HT1080 (cell line): ENCODE data around the gene NAPB. TPM values are rescaled to one million over a fixed set of nuclear protein-coding genes. Genes with fewer than 3 reads are reported as not detected.

Source experiments
- DNase-seq: peaks from one replicate; pipeline ENCODE4 v3.0.0-alpha.2; 2015; ENCODE audit warnings: low read depth
- total RNA-seq: library from RNA; depleted of rRNA; stranded (reverse); fragments of >200 nt; shearing (Covaris generic); gene quantifications from 2 replicates; pipeline ENCODE4 v1.2.3, GENCODE V29; 2014

NAPB gene
- total RNA-seq, 1 experiment from 2014 or later = 3.5 TPM

DNA sequence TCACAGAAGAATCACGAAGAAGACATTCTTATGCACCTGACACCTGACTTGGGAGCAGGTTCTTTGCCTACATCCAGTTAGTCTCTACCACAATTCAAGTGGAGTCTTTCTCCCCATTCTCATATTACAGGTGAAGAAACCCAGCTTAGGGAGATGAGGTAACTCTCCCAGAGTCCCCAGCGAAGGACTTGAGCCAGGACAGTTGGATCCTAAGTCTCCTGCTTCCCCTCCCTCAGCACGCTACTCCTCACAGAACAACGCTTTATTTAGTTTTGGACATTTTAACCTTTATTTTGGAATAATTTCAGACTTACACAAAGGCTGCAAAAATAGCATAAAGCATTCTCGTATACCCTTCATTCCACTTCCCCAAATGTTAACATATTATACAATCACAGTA is 17.4 kb upstream of the NAPB start:
- DNase-seq = no peak

DNA sequence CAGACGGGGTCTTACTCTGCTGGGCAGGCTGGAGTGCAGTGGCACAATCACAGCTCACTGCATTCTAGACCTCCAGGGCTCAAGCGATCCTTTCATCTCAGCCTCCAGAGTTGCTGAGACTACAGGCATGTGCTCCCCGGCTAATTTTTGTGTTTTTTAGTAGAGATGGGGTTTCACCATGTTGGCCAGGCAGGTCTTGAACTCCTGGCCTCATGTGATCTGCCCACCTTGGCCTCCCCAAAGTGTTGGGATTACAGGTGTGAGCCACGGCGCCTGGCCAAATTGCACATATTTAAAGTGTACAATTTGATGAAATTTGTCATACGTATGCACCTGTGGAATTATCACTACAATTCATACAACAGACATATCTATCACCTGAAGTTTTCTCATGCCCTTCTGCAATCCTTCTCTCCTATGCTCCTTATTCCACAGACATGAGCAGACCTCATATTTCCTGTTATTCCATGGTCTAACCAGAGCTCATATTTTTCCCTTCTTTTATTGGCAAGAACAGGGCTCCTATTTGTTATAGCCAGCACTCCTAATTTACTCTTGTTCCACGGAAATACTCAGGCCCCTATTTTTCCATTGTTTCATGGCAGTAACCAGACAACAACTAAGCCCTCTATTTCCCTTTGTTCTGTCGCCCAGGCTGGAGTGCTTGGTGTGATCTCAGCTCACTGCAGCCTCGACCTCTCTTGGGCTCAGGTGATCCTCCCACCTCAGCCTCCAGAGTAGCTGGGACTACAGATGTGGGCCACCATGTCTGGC is 16.0 kb upstream of the NAPB start:
- no peak for DNase-seq

DNA sequence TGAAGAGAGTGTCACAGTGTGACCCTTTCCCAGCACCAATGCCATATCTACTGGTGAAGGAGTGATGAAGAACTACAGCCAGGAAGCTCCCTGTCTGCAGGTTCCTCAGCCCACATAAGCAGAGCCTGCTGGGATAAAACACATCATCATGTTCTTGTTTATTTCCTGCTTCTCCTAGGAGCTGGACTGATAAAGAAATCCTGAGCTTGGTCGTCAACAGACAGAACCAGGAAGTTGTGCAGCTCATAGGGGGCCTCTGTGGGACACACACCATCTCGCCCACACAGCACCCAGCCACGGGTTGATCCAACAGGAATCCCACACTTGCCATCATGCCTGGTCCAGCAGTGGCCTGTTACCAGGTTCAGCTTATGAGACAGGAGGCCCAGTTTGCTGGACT is 15.4 kb upstream of the NAPB start:
- DNase-seq = peak; percentile 14

DNA sequence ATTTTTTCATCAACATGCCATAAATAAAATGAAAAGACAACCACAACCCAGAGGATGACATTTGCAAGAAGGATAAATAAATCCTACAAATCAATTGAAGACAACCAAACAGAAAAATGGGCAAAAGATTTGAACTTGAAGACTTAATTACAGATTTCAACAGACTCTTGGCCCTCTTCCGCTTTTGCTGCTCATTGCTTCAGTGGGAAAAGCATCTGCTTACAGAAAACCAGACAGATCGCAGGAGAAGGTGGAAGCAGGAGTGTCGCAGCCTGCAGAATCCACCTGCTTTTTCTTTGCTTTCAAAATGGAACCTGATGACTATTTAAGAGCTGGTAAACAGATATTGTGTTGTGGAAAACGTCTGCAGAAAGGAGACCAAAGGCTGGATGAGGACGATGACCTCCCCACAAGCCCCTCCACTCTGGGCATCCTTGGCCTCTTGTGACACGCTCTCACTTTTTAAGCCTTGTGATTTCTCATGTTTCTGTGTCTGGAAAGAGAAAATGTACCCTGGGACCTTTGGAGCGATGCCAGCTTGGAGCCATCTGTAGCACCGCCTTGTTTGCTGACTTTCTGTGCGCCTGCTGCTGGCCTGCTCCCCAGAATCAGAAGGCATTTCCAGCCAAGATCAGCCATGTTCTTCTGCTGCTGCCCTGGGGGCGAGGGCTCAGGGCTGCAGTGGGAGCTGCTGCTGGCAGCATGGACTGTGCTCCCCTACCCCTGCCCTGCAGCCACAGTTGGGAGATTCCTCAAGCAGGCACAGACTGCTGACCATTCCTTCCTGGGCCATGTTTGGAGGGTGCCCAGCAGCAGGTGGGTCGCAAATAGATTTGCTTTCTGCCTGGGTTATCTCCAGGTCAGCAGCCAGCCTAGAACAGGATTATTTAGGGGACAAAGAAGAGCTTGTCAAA is 14.6 kb upstream of the NAPB start:
- DNase-seq = no peak

DNA sequence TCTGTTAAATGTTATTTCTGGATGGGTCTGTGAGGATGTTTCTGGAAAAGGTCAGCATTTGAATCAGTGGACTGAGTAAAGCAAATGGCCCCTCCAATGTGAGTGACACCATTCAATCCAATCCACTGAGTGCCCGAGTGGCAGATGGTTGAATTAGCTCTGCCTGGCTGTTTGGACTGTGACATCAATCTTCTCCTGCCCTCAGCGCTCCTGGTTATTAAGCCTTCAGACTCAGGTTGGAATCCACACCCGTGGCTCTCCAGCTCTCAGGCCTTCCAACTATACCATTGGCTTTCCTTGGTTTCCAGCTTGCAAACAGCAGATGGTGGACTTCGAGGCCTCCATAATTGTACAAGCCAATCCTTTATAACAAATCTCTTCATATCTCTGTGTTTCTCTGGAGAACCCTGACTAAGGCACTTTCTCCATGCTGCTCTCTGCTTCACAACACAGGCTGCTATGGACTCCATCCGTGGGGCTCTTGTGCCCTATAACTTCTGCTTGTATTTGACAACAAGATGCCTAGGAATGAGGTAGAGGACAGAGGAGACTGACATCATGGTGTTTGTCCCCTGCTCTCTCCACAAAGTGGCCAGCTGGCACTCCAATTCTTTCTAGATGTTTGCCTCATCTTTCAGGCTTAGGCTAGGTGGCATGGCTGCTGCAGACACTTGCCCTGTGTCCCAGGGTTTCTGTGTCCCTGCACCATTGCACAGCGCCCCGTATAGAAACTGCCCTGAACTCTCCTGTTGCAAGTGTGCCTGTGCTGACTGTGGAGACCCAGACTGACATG is 13.4 kb upstream of the NAPB start:
- no peak for DNase-seq

DNA sequence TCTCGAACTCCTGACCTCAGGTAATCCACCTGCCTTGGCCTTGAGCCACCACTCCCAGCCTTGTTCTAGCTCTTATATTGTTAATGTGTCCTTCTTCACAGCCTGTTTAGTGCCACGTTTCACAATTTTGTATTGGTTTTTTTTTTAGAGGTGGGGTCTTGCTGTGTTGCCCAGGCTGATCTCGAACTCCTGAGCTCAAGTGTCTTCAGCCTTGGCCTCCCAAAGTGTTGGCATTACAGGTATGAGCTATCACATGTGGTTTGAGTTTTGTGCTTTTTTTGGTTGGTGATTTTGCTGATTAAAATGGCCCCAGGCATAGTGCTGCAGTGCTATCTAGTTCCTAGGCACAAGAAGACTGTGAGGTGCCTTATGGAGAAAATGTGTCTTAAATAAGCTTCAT is 12.3 kb upstream of the NAPB start:
- DNase-seq = no peak

DNA sequence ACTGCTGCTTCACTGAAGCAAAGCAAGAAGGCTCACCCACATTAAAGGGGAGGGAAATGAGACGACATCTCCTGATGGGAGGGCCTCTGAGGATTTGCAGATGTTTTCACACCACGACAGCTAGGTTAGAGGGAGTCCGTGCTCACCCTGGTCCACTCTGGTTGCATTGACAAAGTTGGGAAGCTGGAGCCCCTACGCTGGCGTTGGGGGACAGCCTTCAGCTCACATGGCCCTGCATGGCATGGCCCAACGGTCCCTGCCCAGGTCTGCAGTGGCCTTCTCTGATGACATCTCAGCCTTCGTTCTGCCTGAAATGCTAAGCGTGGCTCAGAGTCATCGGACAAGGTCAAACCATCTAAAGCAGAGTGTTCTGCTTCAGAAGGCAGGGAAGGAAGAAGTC is 3.8 kb upstream of the NAPB start:
- no peak for DNase-seq

DNA sequence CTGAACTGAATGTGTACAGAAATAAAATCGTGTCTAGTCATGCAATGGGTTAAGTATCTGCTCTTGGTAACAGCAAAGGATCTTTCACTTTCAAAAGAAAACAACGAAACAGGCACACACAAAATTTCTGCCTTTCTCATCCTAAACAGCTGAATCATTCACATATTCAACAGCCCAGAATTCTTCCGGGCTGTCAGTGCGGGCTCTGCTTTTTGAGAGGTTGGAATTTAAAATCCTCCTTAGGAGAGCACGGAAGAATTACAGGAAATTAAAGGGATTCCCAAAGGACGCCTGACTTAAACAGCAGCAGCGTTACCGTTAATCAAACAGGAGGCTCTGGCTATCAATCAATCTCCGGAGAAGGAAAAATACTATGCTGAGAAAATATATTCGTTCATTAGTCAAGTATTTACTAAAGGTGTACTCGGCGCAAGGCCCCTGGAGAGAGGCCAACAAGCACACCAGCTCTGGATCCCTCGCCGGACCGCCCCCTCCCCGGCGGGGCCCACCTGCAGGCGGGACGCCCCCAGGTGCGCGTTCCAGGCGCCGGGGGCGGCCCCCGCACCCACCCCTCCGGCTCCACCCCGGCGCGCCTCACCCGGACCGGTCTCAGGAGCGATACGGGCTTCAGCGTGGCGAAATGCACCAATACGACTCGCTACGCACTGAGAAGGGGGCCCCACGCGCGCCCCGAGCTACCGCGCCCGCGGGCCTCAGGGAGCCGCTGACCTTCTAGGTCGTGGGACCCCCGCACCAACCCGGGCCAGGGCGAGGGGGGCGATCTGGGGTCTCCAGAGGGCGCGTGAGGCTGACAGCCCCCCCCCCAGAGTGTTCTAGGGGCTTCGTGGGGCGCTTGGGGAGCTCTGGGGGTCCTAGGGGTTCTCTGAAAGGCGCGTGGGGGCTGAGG is 1.0 kb downstream of the NAPB start:
- DNase-seq = peak; percentile 47

DNA sequence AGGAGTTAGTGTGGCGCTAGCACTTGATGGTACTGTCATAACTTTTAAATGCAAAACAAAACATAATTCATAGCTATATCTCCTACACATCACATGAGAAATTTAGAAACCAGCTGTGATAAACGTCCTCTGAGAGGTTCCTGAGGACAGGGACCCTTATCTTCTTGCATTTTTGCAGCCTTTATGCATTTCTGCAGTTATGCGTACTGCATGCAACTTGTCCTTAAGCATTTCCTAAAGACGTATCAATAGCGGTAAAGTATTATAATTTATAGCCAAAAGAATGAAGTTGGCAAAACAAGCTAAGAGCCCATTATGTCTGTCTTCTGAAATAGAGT is 1.7 kb downstream of the NAPB start:
- DNase-seq = no peak

DNA sequence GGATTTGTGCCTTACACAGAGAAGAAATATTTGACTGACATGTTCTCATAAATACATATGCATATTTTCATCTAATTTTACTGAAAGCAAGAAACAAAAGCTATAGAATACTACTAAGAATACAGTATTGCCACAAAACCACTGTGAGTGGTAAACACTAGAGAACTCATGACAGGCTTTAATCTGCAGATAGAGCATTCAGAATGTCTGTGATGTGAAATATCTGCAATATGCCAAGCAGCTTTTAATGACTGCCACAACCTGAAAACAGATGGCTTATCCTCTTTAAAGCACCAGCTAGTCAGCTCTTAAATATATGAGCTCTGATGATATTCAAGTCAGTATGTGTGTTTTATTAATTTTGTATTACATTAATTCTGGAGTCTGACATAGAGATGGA is 3.4 kb downstream of the NAPB start:
- DNase-seq = no peak

DNA sequence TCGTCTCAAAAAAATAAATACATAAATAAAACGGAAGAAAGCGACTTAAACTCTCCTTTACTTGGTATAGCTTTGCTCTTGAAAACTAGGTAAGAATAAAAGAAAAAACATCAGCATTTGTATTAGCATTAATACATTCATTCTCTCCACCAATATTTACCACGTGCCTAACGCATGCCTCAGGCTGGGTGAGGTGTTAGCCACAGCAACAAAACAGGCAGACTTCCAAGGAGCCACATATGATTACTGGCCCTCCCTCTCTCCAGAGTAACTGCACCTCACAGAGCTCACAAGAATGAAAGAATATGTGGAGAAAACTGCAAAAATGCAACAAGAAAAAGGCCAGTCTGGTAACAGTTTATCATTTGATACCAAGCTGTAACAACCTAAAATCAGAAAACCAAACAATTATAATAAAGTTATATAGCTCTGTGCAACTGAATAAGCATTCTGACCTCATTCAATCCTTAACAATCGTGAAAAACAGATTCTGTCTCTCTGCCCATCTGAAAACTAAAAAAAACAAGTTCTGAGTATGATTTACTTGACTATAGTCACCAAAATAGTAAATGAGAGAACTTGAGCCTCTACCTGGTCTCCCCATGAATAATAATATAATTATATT is 5.2 kb downstream of the NAPB start:
- no peak for DNase-seq

DNA sequence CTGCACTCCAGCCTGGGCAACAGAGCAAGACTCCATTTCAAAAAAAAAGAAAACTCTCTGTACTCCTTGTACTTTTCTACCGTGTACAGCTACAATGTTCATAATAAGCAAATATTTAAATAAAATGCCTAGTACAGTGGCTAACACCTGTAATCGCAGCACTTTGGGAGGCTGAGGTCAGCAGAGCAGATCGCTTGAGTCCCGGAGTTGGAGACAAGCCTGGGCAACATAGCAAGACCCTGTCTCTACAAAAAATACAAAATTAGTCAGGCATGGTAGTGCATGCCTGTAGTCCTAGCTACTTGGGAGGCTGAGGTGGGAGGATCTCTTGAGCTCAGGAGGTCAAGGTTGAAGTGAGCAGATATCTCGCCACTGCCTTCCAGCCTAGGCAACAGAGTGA is 5.7 kb downstream of the NAPB start:
- no peak for DNase-seq

DNA sequence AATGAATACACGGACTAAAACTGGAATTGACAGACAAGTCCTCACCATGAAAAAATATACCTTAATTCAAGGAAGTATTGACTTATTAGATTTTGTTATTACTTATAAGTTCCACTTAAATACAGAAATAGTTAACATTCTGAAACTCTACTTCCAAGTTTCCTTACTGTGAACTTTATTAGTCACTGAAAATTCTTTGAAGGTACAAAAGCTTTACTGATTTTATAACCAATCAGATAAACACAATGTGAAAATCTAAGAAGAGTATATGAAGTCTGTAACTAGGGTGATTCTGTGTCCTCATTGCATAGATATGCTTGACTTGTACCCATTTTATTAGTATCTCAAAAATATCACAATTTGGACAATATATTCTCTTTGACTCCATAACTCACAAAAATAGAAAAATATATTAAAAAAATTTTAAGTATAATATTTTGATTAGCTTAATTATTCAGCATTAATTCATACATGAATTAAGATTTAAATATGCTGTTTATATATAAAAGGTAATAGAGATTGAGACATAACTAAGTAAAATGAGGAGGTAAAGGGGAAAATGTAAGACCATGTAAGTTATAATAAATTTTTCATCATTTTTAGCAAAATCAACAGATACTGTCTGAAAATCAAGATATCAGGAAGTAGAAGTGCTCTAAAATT is 6.6 kb downstream of the NAPB start:
- no peak for DNase-seq

DNA sequence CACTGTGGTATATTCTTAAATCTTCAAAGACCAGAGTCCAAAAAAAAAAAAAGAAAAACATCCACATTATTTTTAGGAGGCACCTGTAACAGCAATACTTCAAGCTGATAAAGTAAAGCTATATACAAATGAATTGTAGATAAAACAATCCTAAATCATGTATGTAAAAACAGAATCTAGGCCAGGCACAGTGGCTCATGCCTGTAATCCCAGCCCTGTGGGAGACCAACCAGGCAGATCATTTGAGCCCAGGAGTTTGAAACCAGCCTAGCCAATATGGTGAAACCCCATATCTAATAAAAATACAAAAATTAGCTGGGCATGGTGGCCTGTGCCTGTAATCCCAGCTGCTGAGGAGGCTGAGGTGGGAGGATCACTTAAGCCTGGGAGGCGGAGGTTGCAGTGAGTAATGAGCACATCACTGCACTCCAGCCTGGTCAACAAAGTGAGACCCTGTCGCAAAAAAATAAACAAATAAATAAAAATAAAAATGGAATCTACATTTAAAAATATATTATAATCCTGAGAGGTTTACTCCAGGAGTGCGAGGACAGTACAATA is 7.3 kb downstream of the NAPB start:
- DNase-seq = no peak

DNA sequence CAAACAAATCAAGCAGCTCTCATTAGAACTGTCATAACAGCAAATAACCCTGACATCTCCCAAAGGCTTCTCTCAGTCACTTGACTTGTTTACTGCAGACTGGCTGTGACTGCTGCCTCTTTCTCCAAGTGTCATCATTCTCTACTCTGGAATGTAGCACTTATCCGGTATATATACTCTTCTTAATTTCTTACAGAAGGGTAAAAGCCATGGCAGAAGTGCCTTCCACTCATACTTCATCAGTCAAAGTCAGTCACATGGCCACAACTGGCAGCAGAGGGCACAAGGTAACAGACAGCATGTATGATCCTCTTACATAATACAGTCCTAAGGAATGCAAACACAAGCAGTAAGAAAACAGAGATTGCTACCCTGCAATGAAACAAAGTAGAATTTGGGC is 9.3 kb downstream of the NAPB start:
- DNase-seq = no peak

DNA sequence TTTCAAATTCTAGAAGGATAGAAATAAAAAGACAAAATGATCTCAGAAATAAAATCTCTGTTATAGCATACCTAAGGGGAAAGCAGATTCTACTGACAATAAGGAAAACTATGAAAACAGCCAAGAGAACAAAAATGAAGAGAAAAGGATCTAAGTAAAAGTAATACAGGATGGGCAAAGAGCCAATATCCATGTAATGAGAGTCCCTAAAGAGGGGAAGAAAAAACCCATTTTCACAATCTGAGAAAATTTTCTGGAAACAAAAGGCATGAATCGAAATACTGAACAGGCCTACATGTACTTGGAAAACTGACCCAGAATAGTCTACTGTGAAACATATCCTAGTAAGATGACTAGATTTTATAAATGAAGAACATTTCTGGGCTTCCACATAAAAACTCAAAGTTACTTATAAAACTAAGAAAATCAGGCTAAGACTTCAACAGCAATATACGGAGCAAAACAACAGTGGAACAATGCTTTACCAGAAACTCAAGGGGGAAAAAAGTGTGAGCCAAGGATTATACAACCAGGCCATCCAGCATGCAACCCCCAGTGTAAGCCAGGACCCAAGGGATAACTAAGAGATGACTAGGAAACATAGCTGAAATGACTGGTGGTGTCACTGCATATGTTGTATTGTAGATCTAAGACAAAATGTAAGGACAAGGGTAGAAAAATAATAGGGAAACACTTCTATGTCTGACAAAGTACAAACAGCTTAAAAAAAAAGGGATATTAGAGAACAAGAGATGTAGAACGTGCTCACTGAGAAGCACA is 10.2 kb downstream of the NAPB start:
- DNase-seq = no peak

DNA sequence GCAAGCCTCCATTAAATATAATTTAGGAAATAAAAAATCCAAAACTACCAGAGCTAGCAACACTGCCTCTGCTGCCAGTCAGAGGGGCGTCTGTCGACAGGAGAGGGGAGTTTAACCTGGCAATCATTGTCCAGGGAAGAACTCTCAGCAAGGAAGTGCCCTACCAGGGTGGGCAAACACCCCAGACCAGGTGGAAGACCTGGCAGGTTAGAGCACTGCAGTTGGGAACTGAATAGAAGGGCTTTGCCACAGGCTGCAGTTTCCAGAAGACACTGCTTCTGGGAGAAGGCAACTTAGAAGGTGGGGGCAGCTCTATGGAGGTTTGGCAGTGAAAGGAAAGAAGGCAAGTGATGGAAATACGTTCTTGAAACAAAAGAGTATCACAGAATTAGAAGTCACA is 11.5 kb downstream of the NAPB start:
- DNase-seq = no peak

DNA sequence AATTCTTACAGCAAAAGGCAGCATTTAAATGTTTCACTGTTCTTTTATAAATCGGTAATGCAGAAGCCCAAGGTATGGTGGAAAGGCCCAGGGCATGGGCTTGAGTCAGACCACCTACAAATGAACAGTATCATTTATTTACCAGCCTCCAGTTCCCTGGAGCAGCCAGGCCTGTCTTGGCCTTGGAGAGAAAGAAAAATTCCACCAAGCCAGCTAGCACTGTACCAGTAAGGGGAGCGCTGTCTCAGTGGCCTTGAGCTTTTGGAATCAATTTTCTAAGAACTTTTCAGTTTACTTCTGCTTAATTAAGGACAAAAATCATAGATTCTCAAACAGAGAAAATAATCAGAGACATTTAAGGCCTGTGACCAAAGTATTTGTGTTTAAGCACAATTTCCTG is 12.3 kb downstream of the NAPB start:
- no peak for DNase-seq
